MM.1S (cell line): ENCODE data around the gene PRCC.
A peak's percentile ranks its signal among the peaks of the same experiment; 100 is the strongest.

Experiments
- DNase-seq: peaks from one replicate; pipeline ENCODE4 v3.0.0-alpha.2; 2015
- H2AFZ ChIP-seq: fragments of 300-600 bp; sonication (generic); 2 replicates; pipeline ENCODE4 v1.6.0; 2016; ENCODE audit warnings: antibody characterized with exemption, low read length
- H3F3A ChIP-seq: fragments of 300-600 bp; sonication (generic); 2 replicates; pipeline ENCODE4 v1.6.1; 2016; ENCODE audit warnings: mild to moderate bottlenecking, antibody characterized with exemption, low read length, moderate library complexity, mixed read lengths; ENCODE audit not compliant: insufficient read depth
- H3K27ac ChIP-seq: fragments of 300-600 bp; sonication (generic); 2 replicates; pipeline ENCODE4 v1.5.1; 2016; ENCODE audit warnings: mild to moderate bottlenecking, low read length
- H3K27me3 ChIP-seq: fragments of 300-600 bp; sonication (generic); replicated peaks from 2 replicates; pipeline ENCODE4 v1.6.0; 2016; ENCODE audit warnings: low read length; ENCODE audit not compliant: insufficient read depth
- H3K36me3 ChIP-seq: fragments of 300-600 bp; sonication (generic); replicated peaks from 2 replicates; pipeline ENCODE4 v1.6.1; 2016; ENCODE audit warnings: mild to moderate bottlenecking, low read length, mixed read lengths; ENCODE audit not compliant: insufficient read depth
- H3K4me1 ChIP-seq: fragments of 300-600 bp; sonication (generic); 2 replicates; pipeline ENCODE4 v1.6.1; 2016; ENCODE audit warnings: low read length, mixed read lengths
- H3K4me2 ChIP-seq: fragments of 300-600 bp; sonication (generic); 2 replicates; pipeline ENCODE4 v1.6.0; 2016; ENCODE audit warnings: low read depth, low read length
- H3K4me3 ChIP-seq: fragments of 300-600 bp; sonication (generic); 2 replicates; pipeline ENCODE4 v1.5.1; 2016; ENCODE audit warnings: low read length, mixed read lengths
- H3K79me2 ChIP-seq: fragments of 300-600 bp; sonication (generic); 2 replicates; pipeline ENCODE4 v1.6.1; 2016; ENCODE audit warnings: mixed run types, low read length, mixed read lengths
- H3K9ac ChIP-seq: fragments of 300-600 bp; sonication (generic); 2 replicates; pipeline ENCODE4 v1.6.1; 2016; ENCODE audit warnings: low read length, mixed read lengths
- H3K9me2 ChIP-seq: fragments of 300-600 bp; sonication (generic); replicated peaks from 2 replicates; pipeline ENCODE4 v1.6.1; 2016; ENCODE audit warnings: mild to moderate bottlenecking, low read length, mixed read lengths; ENCODE audit not compliant: insufficient read depth
- H3K9me3 ChIP-seq: fragments of 300-600 bp; sonication (generic); replicated peaks from 2 replicates; pipeline ENCODE4 v1.6.1; 2016; ENCODE audit warnings: mild to moderate bottlenecking, low read length, mixed read lengths; ENCODE audit not compliant: insufficient read depth
- H4K20me1 ChIP-seq: fragments of 300-600 bp; sonication (generic); 2 replicates; pipeline ENCODE4 v1.6.1; 2016; ENCODE audit warnings: mild to moderate bottlenecking, low read length, moderate library complexity, mixed read lengths; ENCODE audit not compliant: insufficient read depth
- CTCF ChIP-seq: fragments of 300-600 bp; sonication (generic); IDR thresholded peaks from 2 replicates; pipeline ENCODE4 v1.5.1; 2016; ENCODE audit warnings: antibody characterized with exemption, low read length, mixed read lengths
- EZH2 ChIP-seq: fragments of 300-600 bp; sonication (generic); optimal IDR thresholded peaks from 2 replicates; pipeline ENCODE3; 2017; ENCODE audit warnings: low read depth, mild to moderate bottlenecking, antibody characterized with exemption, low read length, mixed read lengths
- EZH2phosphoT487 ChIP-seq: fragments of 300-600 bp; sonication (generic); IDR thresholded peaks from 2 replicates; pipeline ENCODE4 v1.6.1; 2018; ENCODE audit warnings: antibody characterized with exemption, low read length

The PRCC gene

GRCh38 chr1:156744786-156745419, 22.4 kb upstream of the PRCC start:
- H3F3A ChIP-seq: peaks cover 72% of the 10 kb centered on the region
- no peak for TF ChIP-seq EZH2
- H3K4me1 ChIP-seq: peaks cover 55% of the 10 kb centered on the region
- no peaks in the 10 kb centered on the region for H3K27me3 ChIP-seq
- H3K9me2 ChIP-seq: no peaks in the 10 kb centered on the region
- H3K9ac ChIP-seq: no peak overlapping the region
- H4K20me1 ChIP-seq: no peaks in the 10 kb centered on the region
- no peaks in the 10 kb centered on the region for H3K36me3 ChIP-seq
- H3K9me3 ChIP-seq: no peaks in the 10 kb centered on the region
- no peak for DNase-seq
- H2AFZ ChIP-seq: no peak overlapping the region
- H3K27ac ChIP-seq: no peak overlapping the region
- peaks cover 69% of the 10 kb centered on the region for H3K79me2 ChIP-seq
- H3K4me2 ChIP-seq: no peak overlapping the region
- no peak overlapping the region for H3K4me3 ChIP-seq

- TF ChIP-seq EZH2 (no peak), EZH2phosphoT487 (no peak), CTCF (no peak)
- peaks cover 55% of the 10 kb centered on the region for H3K4me1 ChIP-seq
- H3K36me3 ChIP-seq: no peaks in the 10 kb centered on the region
- no peak overlapping the region for H3K9ac ChIP-seq
- no peaks in the 10 kb centered on the region for H3K9me3 ChIP-seq
- peaks cover 77% of the 10 kb centered on the region for H3K79me2 ChIP-seq
- no peaks in the 10 kb centered on the region for H4K20me1 ChIP-seq
- H3F3A ChIP-seq: peaks cover 72% of the 10 kb centered on the region
- H3K9me2 ChIP-seq: no peaks in the 10 kb centered on the region
- H2AFZ ChIP-seq: no peak overlapping the region
- no peak overlapping the region for H3K27ac ChIP-seq
- no peak overlapping the region for H3K4me2 ChIP-seq
- no peak for DNase-seq
- H3K4me3 ChIP-seq: no peak overlapping the region
- H3K27me3 ChIP-seq: no peaks in the 10 kb centered on the region
These were observed 21.5 kb upstream of the PRCC start for GRCh38 chr1:156745881-156746280.

- Histone ChIP-seq H3K9me2 (no peaks in the 10 kb centered on the region), H3K79me2 (peaks cover 81% of the 10 kb centered on the region), H3K27ac (peak overlapping the region; percentile 61; the same call in 1 of the 2 replicates), H3K9ac (no peak overlapping the region), H3K4me3 (no peak overlapping the region), H3K4me1 (peaks cover 54% of the 10 kb centered on the region), H3F3A (peaks cover 70% of the 10 kb centered on the region), H2AFZ (no peak overlapping the region), H4K20me1 (no peaks in the 10 kb centered on the region), H3K27me3 (no peaks in the 10 kb centered on the region), H3K4me2 (no peak overlapping the region), H3K36me3 (no peaks in the 10 kb centered on the region), H3K9me3 (no peaks in the 10 kb centered on the region)
- DNase-seq: no peak
- TF ChIP-seq CTCF (no peak), EZH2 (no peak), EZH2phosphoT487 (no peak)
These were observed 21.0 kb upstream of the PRCC start for GRCh38 chr1:156746406-156746727.
